ENCODE measurements around the gene ZNF397.

ZNF397 gene

GRCh38 chr18:35247412-35248249 is 6.8 kb downstream of the ZNF397 start:
- Histone ChIP-seq H3K9ac (ENCODE audit: low read depth, low read length) (no peak overlapping the region), H3K4me3 (ENCODE audit: low read length) (no peak overlapping the region), H3K9me3 (replicated peaks; ENCODE audit: low read length) (peaks cover 55% of the 10 kb centered on the region), H3K4me1 (ENCODE audit: control insufficient read depth, insufficient read depth, low read length) (no peaks in the 10 kb centered on the region), H3K36me3 (ENCODE audit: insufficient read depth, low read length) (peaks cover 67% of the 10 kb centered on the region), H3K4me2 (ENCODE audit: low read length) (no peak overlapping the region), H3K27me3 (ENCODE audit: control insufficient read depth, insufficient read depth, low read length) (no peaks in the 10 kb centered on the region)

GRCh38 chr18:35248429-35248828 is 7.6 kb downstream of the ZNF397 start:
- Histone ChIP-seq H3K36me3 (ENCODE audit: insufficient read depth, low read length) (peaks cover 67% of the 10 kb centered on the region), H3K9me3 (replicated peaks; ENCODE audit: low read length) (peaks cover 54% of the 10 kb centered on the region), H3K4me3 (ENCODE audit: low read length) (no peak overlapping the region), H3K9ac (ENCODE audit: low read depth, low read length) (no peak overlapping the region), H3K27me3 (ENCODE audit: control insufficient read depth, insufficient read depth, low read length) (no peaks in the 10 kb centered on the region), H3K4me1 (ENCODE audit: control insufficient read depth, insufficient read depth, low read length) (no peaks in the 10 kb centered on the region), H3K4me2 (ENCODE audit: low read length) (no peak overlapping the region)

- H3K9me3 ChIP-seq (replicated peaks; ENCODE audit: low read length) = peaks cover 25% of the 10 kb centered on the region
- H3K9ac ChIP-seq (ENCODE audit: low read depth, low read length) = no peak overlapping the region
- H3K4me1 ChIP-seq (ENCODE audit: control insufficient read depth, insufficient read depth, low read length) = no peaks in the 10 kb centered on the region
- no peaks in the 10 kb centered on the region for H3K27me3 ChIP-seq (ENCODE audit: control insufficient read depth, insufficient read depth, low read length)
- H3K4me2 ChIP-seq (ENCODE audit: low read length) = no peak overlapping the region
- peaks cover 38% of the 10 kb centered on the region for H3K36me3 ChIP-seq (ENCODE audit: insufficient read depth, low read length)
- H3K4me3 ChIP-seq (ENCODE audit: low read length) = no peak overlapping the region
Measured at GRCh38 chr18:35252466-35252865, 11.6 kb downstream of the ZNF397 start.

- no peak overlapping the region for H3K4me3 ChIP-seq (ENCODE audit: low read length)
- H3K36me3 ChIP-seq (ENCODE audit: insufficient read depth, low read length) = peaks cover 36% of the 10 kb centered on the region
- H3K4me1 ChIP-seq (ENCODE audit: control insufficient read depth, insufficient read depth, low read length) = no peaks in the 10 kb centered on the region
- no peak overlapping the region for H3K4me2 ChIP-seq (ENCODE audit: low read length)
- no peaks in the 10 kb centered on the region for H3K27me3 ChIP-seq (ENCODE audit: control insufficient read depth, insufficient read depth, low read length)
- no peak overlapping the region for H3K9ac ChIP-seq (ENCODE audit: low read depth, low read length)
- peaks cover 25% of the 10 kb centered on the region for H3K9me3 ChIP-seq (replicated peaks; ENCODE audit: low read length)
Measured at GRCh38 chr18:35253655-35254287, 12.9 kb downstream of the ZNF397 start.

- H3K4me3 ChIP-seq (ENCODE audit: low read length) = no peak overlapping the region
- no peak overlapping the region for H3K9ac ChIP-seq (ENCODE audit: low read depth, low read length)
- H3K9me3 ChIP-seq (replicated peaks; ENCODE audit: low read length) = peaks cover 18% of the 10 kb centered on the region
- H3K27me3 ChIP-seq (ENCODE audit: control insufficient read depth, insufficient read depth, low read length) = no peaks in the 10 kb centered on the region
- no peak overlapping the region for H3K4me2 ChIP-seq (ENCODE audit: low read length)
- H3K4me1 ChIP-seq (ENCODE audit: control insufficient read depth, insufficient read depth, low read length) = no peaks in the 10 kb centered on the region
- H3K36me3 ChIP-seq (ENCODE audit: insufficient read depth, low read length) = peaks cover 34% of the 10 kb centered on the region
Measured at GRCh38 chr18:35256947-35257346, 16.1 kb downstream of the ZNF397 start.

GRCh38 chr18:35264409-35264808 is 23.6 kb downstream of the ZNF397 start:
- H3K4me1 ChIP-seq (ENCODE audit: control insufficient read depth, insufficient read depth, low read length) = no peaks in the 10 kb centered on the region
- no peak overlapping the region for H3K9ac ChIP-seq (ENCODE audit: low read depth, low read length)
- H3K4me2 ChIP-seq (ENCODE audit: low read length) = no peak overlapping the region
- no peaks in the 10 kb centered on the region for H3K27me3 ChIP-seq (ENCODE audit: control insufficient read depth, insufficient read depth, low read length)
- H3K36me3 ChIP-seq (ENCODE audit: insufficient read depth, low read length) = peaks cover 18% of the 10 kb centered on the region
- no peak overlapping the region for H3K4me3 ChIP-seq (ENCODE audit: low read length)
- H3K9me3 ChIP-seq (replicated peaks; ENCODE audit: low read length) = peaks cover 13% of the 10 kb centered on the region

GRCh38 chr18:35267161-35267651 is 26.4 kb downstream of the ZNF397 start:
- H3K4me3 ChIP-seq (ENCODE audit: low read length) = peak overlapping the region; percentile 57
- H3K4me1 ChIP-seq (ENCODE audit: control insufficient read depth, insufficient read depth, low read length) = no peaks in the 10 kb centered on the region
- peaks cover 8% of the 10 kb centered on the region for H3K36me3 ChIP-seq (ENCODE audit: insufficient read depth, low read length)
- peak overlapping the region; percentile 58 for H3K9ac ChIP-seq (ENCODE audit: low read depth, low read length)
- H3K4me2 ChIP-seq (ENCODE audit: low read length) = peak overlapping the region; percentile 62
- peaks cover 13% of the 10 kb centered on the region for H3K9me3 ChIP-seq (replicated peaks; ENCODE audit: low read length)
- H3K27me3 ChIP-seq (ENCODE audit: control insufficient read depth, insufficient read depth, low read length) = no peaks in the 10 kb centered on the region

GRCh38 chr18:35267809-35268208 is 27.0 kb downstream of the ZNF397 start:
- Histone ChIP-seq H3K9ac (ENCODE audit: low read depth, low read length) (no peak overlapping the region), H3K9me3 (replicated peaks; ENCODE audit: low read length) (peaks cover 13% of the 10 kb centered on the region), H3K4me3 (ENCODE audit: low read length) (peak overlapping the region; percentile 57), H3K4me1 (ENCODE audit: control insufficient read depth, insufficient read depth, low read length) (no peaks in the 10 kb centered on the region), H3K4me2 (ENCODE audit: low read length) (peak overlapping the region; percentile 62), H3K27me3 (ENCODE audit: control insufficient read depth, insufficient read depth, low read length) (no peaks in the 10 kb centered on the region), H3K36me3 (ENCODE audit: insufficient read depth, low read length) (peaks cover 2% of the 10 kb centered on the region)

GRCh38 chr18:35268821-35269220 is 28.0 kb downstream of the ZNF397 start:
- Histone ChIP-seq H3K4me1 (ENCODE audit: control insufficient read depth, insufficient read depth, low read length) (no peaks in the 10 kb centered on the region), H3K4me3 (ENCODE audit: low read length) (no peak overlapping the region), H3K36me3 (ENCODE audit: insufficient read depth, low read length) (no peaks in the 10 kb centered on the region), H3K27me3 (ENCODE audit: control insufficient read depth, insufficient read depth, low read length) (no peaks in the 10 kb centered on the region), H3K4me2 (ENCODE audit: low read length) (no peak overlapping the region), H3K9me3 (replicated peaks; ENCODE audit: low read length) (peaks cover 13% of the 10 kb centered on the region), H3K9ac (ENCODE audit: low read depth, low read length) (no peak overlapping the region)

GRCh38 chr18:35271656-35272055 is 30.8 kb downstream of the ZNF397 start:
- Histone ChIP-seq H3K9ac (ENCODE audit: low read depth, low read length) (no peak overlapping the region), H3K4me1 (ENCODE audit: control insufficient read depth, insufficient read depth, low read length) (no peaks in the 10 kb centered on the region), H3K36me3 (ENCODE audit: insufficient read depth, low read length) (no peaks in the 10 kb centered on the region), H3K9me3 (replicated peaks; ENCODE audit: low read length) (peaks cover 13% of the 10 kb centered on the region), H3K27me3 (ENCODE audit: control insufficient read depth, insufficient read depth, low read length) (no peaks in the 10 kb centered on the region), H3K4me2 (ENCODE audit: low read length) (no peak overlapping the region), H3K4me3 (ENCODE audit: low read length) (no peak overlapping the region)

GRCh38 chr18:35276267-35276666 is 35.4 kb downstream of the ZNF397 start:
- peaks cover 3% of the 10 kb centered on the region for H3K36me3 ChIP-seq (ENCODE audit: insufficient read depth, low read length)

More at GRCh38 chr18:35276267-35276666, 35.4 kb downstream of the ZNF397 start:
- no peak overlapping the region for H3K9ac ChIP-seq (ENCODE audit: low read depth, low read length)
- H3K4me3 ChIP-seq (ENCODE audit: low read length) = no peak overlapping the region
- H3K9me3 ChIP-seq (replicated peaks; ENCODE audit: low read length) = no peaks in the 10 kb centered on the region
- no peaks in the 10 kb centered on the region for H3K4me1 ChIP-seq (ENCODE audit: control insufficient read depth, insufficient read depth, low read length)
- no peaks in the 10 kb centered on the region for H3K27me3 ChIP-seq (ENCODE audit: control insufficient read depth, insufficient read depth, low read length)
- no peak overlapping the region for H3K4me2 ChIP-seq (ENCODE audit: low read length)

Data from skeletal muscle satellite cell (primary cell).